ENCODE results near the gene PCDH15.

DNA sequence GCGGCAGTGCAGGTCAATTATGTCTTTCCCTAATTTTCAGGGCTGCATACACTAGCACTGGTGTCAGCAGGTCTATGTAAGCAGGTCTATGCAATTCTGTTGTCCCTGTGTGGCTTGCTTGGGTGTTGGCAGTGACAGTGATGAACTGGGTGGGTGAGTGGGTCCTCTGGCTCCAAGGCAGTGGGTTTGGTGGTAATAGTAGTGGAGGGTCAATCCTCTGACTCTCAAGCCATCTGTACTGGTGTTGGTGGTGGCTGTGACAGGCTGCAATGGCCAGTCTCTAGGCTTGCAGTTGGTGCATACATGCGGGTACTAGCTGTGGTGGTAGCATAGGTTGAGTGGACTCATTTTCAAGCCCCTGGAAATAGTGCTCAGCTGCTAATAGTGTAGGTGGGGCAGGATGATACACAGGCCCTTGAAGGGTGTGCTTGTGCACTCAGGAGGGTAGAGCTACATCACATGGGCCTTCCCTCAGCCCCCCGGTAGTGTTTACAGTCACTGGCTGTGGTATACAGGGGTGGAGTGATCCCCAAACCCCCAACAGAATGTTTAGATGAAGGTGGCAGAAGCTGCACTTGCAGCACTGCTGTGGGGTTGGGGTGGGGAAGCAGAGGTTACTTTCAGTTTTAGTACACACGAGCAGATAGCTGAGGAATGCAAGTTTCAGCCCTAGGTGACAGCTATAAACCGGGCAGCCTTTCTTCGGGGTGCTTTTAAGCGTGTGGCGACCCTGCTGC, 331.3 kb downstream of the PCDH15 start:
- TF ChIP-seq, protein P1, sequence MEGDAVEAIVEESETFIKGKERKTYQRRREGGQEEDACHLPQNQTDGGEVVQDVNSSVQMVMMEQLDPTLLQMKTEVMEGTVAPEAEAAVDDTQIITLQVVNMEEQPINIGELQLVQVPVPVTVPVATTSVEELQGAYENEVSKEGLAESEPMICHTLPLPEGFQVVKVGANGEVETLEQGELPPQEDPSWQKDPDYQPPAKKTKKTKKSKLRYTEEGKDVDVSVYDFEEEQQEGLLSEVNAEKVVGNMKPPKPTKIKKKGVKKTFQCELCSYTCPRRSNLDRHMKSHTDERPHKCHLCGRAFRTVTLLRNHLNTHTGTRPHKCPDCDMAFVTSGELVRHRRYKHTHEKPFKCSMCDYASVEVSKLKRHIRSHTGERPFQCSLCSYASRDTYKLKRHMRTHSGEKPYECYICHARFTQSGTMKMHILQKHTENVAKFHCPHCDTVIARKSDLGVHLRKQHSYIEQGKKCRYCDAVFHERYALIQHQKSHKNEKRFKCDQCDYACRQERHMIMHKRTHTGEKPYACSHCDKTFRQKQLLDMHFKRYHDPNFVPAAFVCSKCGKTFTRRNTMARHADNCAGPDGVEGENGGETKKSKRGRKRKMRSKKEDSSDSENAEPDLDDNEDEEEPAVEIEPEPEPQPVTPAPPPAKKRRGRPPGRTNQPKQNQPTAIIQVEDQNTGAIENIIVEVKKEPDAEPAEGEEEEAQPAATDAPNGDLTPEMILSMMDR (IDR thresholded peaks at IDR 0.05), result no peak
- TF ChIP-seq POLR2A (IDR thresholded peaks at IDR 0.05), result no peak
- no peak for TF ChIP-seq POLR2AphosphoS5 (IDR thresholded peaks at IDR 0.05)

Data from prostate gland (tissue), 2 donors.